H9 (cell line): Measurements from ENCODE around the gene KIF22. TPM values are rescaled to one million over a fixed set of nuclear protein-coding genes. Genes with fewer than 3 reads are reported as not detected.
"Not testable (repeated sequence)": the region's sequence is repeated elsewhere in the genome, so short reads cannot be mapped to it uniquely, and the experiment has no call there.

Experiments
- DNase-seq: peaks from one replicate; pipeline ENCODE4 v3.0.0-alpha.2; 2017
- H2AFZ ChIP-seq: one replicate; pipeline ENCODE4 v1.6.1; 2013; ENCODE audit warnings: mild to moderate bottlenecking, low read length, control low read depth, moderate library complexity
- H2AK5ac ChIP-seq: 2 replicates; pipeline ENCODE4 v1.6.1; 2013; ENCODE audit warnings: low read length, control low read depth, mixed read lengths; ENCODE audit not compliant: insufficient read length
- H2BK120ac ChIP-seq: one replicate; pipeline ENCODE4 v1.6.1; 2013; ENCODE audit warnings: low read depth, mild to moderate bottlenecking, low read length, control low read depth, inconsistent platforms; ENCODE audit not compliant: poor library complexity, severe bottlenecking
- H2BK12ac ChIP-seq: 2 replicates; pipeline ENCODE4 v1.6.1; 2013; ENCODE audit warnings: low read length, control low read depth, mixed read lengths, low read depth; ENCODE audit not compliant: insufficient read length
- H2BK15ac ChIP-seq: 2 replicates; pipeline ENCODE4 v1.6.1; 2013; ENCODE audit warnings: low read depth, low read length, control low read depth
- H2BK20ac ChIP-seq: one replicate; pipeline ENCODE4 v1.6.1; 2013; ENCODE audit warnings: low read depth, mild to moderate bottlenecking, low read length, control low read depth, inconsistent platforms; ENCODE audit not compliant: poor library complexity, severe bottlenecking
- H2BK5ac ChIP-seq: 2 replicates; pipeline ENCODE4 v1.6.1; 2013; ENCODE audit warnings: low read length, control low read depth, mixed read lengths; ENCODE audit not compliant: insufficient read length
- H3K14ac ChIP-seq: 2 replicates; pipeline ENCODE4 v1.6.1; 2013; ENCODE audit warnings: low read length, control low read depth; ENCODE audit not compliant: insufficient read depth
- H3K18ac ChIP-seq: 2 replicates; pipeline ENCODE4 v1.6.1; 2013; ENCODE audit warnings: low read depth, mild to moderate bottlenecking, mixed read lengths, low read length, control low read depth; ENCODE audit not compliant: insufficient read length
- H3K23ac ChIP-seq: 2 replicates; pipeline ENCODE4 v1.6.1; 2013; ENCODE audit warnings: low read length, control low read depth, mixed read lengths, low read depth; ENCODE audit not compliant: insufficient read length
- H3K23me2 ChIP-seq: 2 replicates; pipeline ENCODE4 v1.6.1; 2013; ENCODE audit warnings: low read depth, mild to moderate bottlenecking, mixed read lengths, low read length, control low read depth; ENCODE audit not compliant: insufficient read length, poor library complexity, severe bottlenecking
- H3K27ac ChIP-seq: 2 replicates; pipeline ENCODE4 v1.5.1; 2013; ENCODE audit warnings: low read length, control low read depth, mixed read lengths, low read depth; ENCODE audit not compliant: insufficient read length
- H3K27me3 ChIP-seq: 2 replicates; pipeline ENCODE4 v1.6.1; 2013; ENCODE audit warnings: low read length, control low read depth, inconsistent platforms; ENCODE audit not compliant: insufficient read depth
- H3K4ac ChIP-seq: 2 replicates; pipeline ENCODE4 v1.6.1; 2013; ENCODE audit warnings: low read depth, mild to moderate bottlenecking, control low read depth, inconsistent platforms, low read length, moderate library complexity
- H3K4me1 ChIP-seq: 2 replicates; pipeline ENCODE4 v1.6.1; 2013; ENCODE audit warnings: low read length, control low read depth, inconsistent platforms; ENCODE audit not compliant: insufficient read depth
- H3K4me2 ChIP-seq: 2 replicates; pipeline ENCODE4 v1.6.1; 2013; ENCODE audit warnings: low read length, control low read depth, mixed read lengths; ENCODE audit not compliant: insufficient read length, insufficient read depth
- H3K56ac ChIP-seq: 2 replicates; pipeline ENCODE4 v1.6.1; 2013; ENCODE audit warnings: low read depth, mild to moderate bottlenecking, mixed read lengths, low read length, control low read depth; ENCODE audit not compliant: insufficient read length
- H3K79me1 ChIP-seq: 2 replicates; pipeline ENCODE4 v1.6.1; 2013; ENCODE audit warnings: low read depth, mild to moderate bottlenecking, moderate library complexity, low read length, control low read depth, inconsistent platforms; ENCODE audit not compliant: insufficient read depth, poor library complexity, severe bottlenecking
- H3K79me2 ChIP-seq: 2 replicates; pipeline ENCODE4 v1.6.1; 2013; ENCODE audit warnings: low read length, control low read depth, inconsistent platforms; ENCODE audit not compliant: insufficient read depth
- H3K9ac ChIP-seq: 2 replicates; pipeline ENCODE4 v1.6.1; 2013; ENCODE audit warnings: low read length, control low read depth, mixed read lengths; ENCODE audit not compliant: insufficient read length; ENCODE audit errors: extremely low read depth
- H3K9me3 ChIP-seq: one replicate; pipeline ENCODE4 v1.6.1; 2013; ENCODE audit warnings: low read depth, low read length, inconsistent platforms; ENCODE audit not compliant: control insufficient read depth
- H3T11ph ChIP-seq: one replicate; pipeline ENCODE4 v1.6.1; 2013; ENCODE audit warnings: mild to moderate bottlenecking, low read length, control low read depth, inconsistent platforms
- H4K20me1 ChIP-seq: one replicate; pipeline ENCODE4 v1.6.1; 2013; ENCODE audit not compliant: control insufficient read depth, insufficient read length, insufficient read depth
- H4K5ac ChIP-seq: 2 replicates; pipeline ENCODE4 v1.6.1; 2013; ENCODE audit warnings: low read depth, mild to moderate bottlenecking, mixed read lengths, low read length, control low read depth; ENCODE audit not compliant: insufficient read length
- H4K8ac ChIP-seq: replicated peaks from 2 replicates; pipeline ENCODE4 v1.6.1; 2013; ENCODE audit warnings: low read length, control low read depth, mixed read lengths, low read depth; ENCODE audit not compliant: insufficient read length
- H4K91ac ChIP-seq: 2 replicates; pipeline ENCODE4 v1.6.1; 2013; ENCODE audit warnings: low read depth, mild to moderate bottlenecking, moderate library complexity, mixed read lengths, low read length, control low read depth; ENCODE audit not compliant: insufficient read length
- H3K27ac Mint-ChIP-seq, 3 experiments: 2 replicates in 2 of 3; 3 replicates in 1 of 3; pipeline ENCODE4 v1.8.0; 2020 to 2021; ENCODE audit warnings: mixed read lengths in 3 of 3, mild to moderate bottlenecking in 1 of 3, moderate library complexity in 1 of 3
- H3K27me3 Mint-ChIP-seq: 2 replicates; pipeline ENCODE4 v1.8.0; 2021; ENCODE audit warnings: low read depth, mild to moderate bottlenecking, moderate library complexity, mixed read lengths
- H3K36me3 Mint-ChIP-seq, 3 experiments: 2 replicates in 2 of 3; 3 replicates in 1 of 3; pipeline ENCODE4 v1.8.0; 2020 to 2021; ENCODE audit warnings: low read depth in 3 of 3, mixed read lengths in 3 of 3; ENCODE audit not compliant: insufficient read depth in 1 of 3
- H3K4me1 Mint-ChIP-seq, 2 experiments: 2 replicates each; pipeline ENCODE4 v1.8.0; 2020; ENCODE audit warnings: mixed read lengths in 2 of 2
- H3K4me3 Mint-ChIP-seq, 2 experiments: 2 replicates in 1 of 2; 3 replicates in 1 of 2; pipeline ENCODE4 v1.8.0; 2020 to 2021; ENCODE audit warnings: mild to moderate bottlenecking in 2 of 2, mixed read lengths in 2 of 2, moderate library complexity in 1 of 2
- H3K9me3 Mint-ChIP-seq, 2 experiments: 2 replicates in 1 of 2; 3 replicates in 1 of 2; pipeline ENCODE4 v1.8.0; 2020; ENCODE audit warnings: mild to moderate bottlenecking in 2 of 2, mixed read lengths in 2 of 2, moderate library complexity in 1 of 2
- CTCF ChIP-seq: fragments of 200-600 bp; sonication (generic); conservative IDR thresholded peaks from 3 replicates; pipeline ENCODE4 v1.8.0; 2021; ENCODE audit warnings: antibody characterized with exemption, mild to moderate bottlenecking
- WGBS: extraction: QIAGEN DNeasy Blood & Tissue Kit; methylation state at CpG from one replicate; pipeline ENCODE4 v1.1.7; 2013; ENCODE audit warnings: missing lambda C conversion rate, low lambda C conversion rate, mixed read lengths; ENCODE audit not compliant: insufficient read length; ENCODE audit errors: extremely low coverage; 5-methylcytosine and 5-hydroxymethylcytosine counted together
- total RNA-seq: library from RNA; stranded (reverse); gene quantifications from 2 replicates; pipeline ENCODE4 v1.2.1, GENCODE V29; 2021

The KIF22 gene
- total RNA-seq, 1 experiment from 2014 or later, result 151 TPM

- Histone ChIP-seq H3K23ac (no peak overlapping the region), H2BK120ac (no peak overlapping the region), H3K56ac (no peak overlapping the region), H3K79me1 (peaks cover 7% of the 10 kb centered on the region), H4K8ac (no peak overlapping the region), H3T11ph (no peak overlapping the region), H3K27ac (no peak overlapping the region), H2AK5ac (no peak overlapping the region), H3K14ac (no peak overlapping the region), H2BK20ac (no peak overlapping the region), H3K23me2 (peaks cover 5% of the 10 kb centered on the region), H3K4me2 (peak overlapping the region; percentile 64), H3K4ac (no peak overlapping the region), H2BK5ac (no peak overlapping the region), H2BK15ac (no peak overlapping the region), H4K5ac (no peak overlapping the region), H3K79me2 (peaks cover 36% of the 10 kb centered on the region), H3K18ac (no peak overlapping the region), H3K9ac (peak overlapping the region; percentile 73), H3K27me3 (no peaks in the 10 kb centered on the region), H3K4me1 (no peaks in the 10 kb centered on the region; the same call in 1 of the 2 replicates), H3K9me3 (no peaks in the 10 kb centered on the region), H2AFZ (no peak overlapping the region), H4K91ac (no peak overlapping the region), H2BK12ac (no peak overlapping the region), H4K20me1 (no peaks in the 10 kb centered on the region)
- no peak for TF ChIP-seq CTCF
- Mint-ChIP-seq H3K9me3 (no peaks in the 10 kb centered on the region), H3K27ac (peak overlapping the region in 2 of 3 experiments; percentile 23 to 27; a peak in 5 of 7 replicates), H3K27me3 (peaks cover 4% of the 10 kb centered on the region), H3K4me1 (peaks cover 20 to 25% of the 10 kb centered on the region in 2 experiments), H3K36me3 (peaks cover 18 to 47% (median 32%) of the 10 kb centered on the region in 3 experiments; a peak in 6 of 7 replicates), H3K4me3 (peak overlapping the region; percentile 97 to 98)
- no peak for DNase-seq
- WGBS, result no CpG with 5 or more reads among the region's 9 CpGs
Observed at GRCh38 chr16:29791845-29792807, 1.6 kb downstream of the KIF22 start.

- H4K8ac ChIP-seq, H4K91ac ChIP-seq, H2AFZ ChIP-seq, H3K4me2 ChIP-seq, H3K9me3 ChIP-seq, H2BK12ac ChIP-seq, H3K14ac ChIP-seq, H2BK15ac ChIP-seq, H4K5ac ChIP-seq, H3K23me2 ChIP-seq, H4K20me1 ChIP-seq, H3K9me3 Mint-ChIP-seq, H3K56ac ChIP-seq, H3T11ph ChIP-seq, H3K18ac ChIP-seq, H3K27me3 ChIP-seq, H2BK20ac ChIP-seq, H3K27me3 Mint-ChIP-seq, H3K23ac ChIP-seq, H2BK120ac ChIP-seq, H2BK5ac ChIP-seq, H3K4me1 ChIP-seq, H3K4ac ChIP-seq, H3K9ac ChIP-seq, DNase-seq, H3K27ac ChIP-seq, H3K79me1 ChIP-seq, H2AK5ac ChIP-seq: not testable (repeated sequence)
- Mint-ChIP-seq H3K36me3 (peaks cover 26 to 57% (median 42%) of the 10 kb centered on the region in 3 experiments; a peak in 6 of 7 replicates), H3K27ac (peak overlapping the region in 1 of 3 experiments; percentile 31; a peak in 1 of 7 replicates), H3K4me1 (peaks cover 20 to 25% of the 10 kb centered on the region in 2 experiments), H3K4me3 (peak overlapping the region in 1 of 2 experiments; percentile 53; a peak in 1 of 5 replicates)
- peaks cover 36% of the 10 kb centered on the region for H3K79me2 ChIP-seq
- WGBS, result no CpG with 5 or more reads among the region's 18 CpGs
Observed at GRCh38 chr16:29793153-29793552, 2.6 kb downstream of the KIF22 start.
